Endothelial cell of umbilical vein (primary cell): Measurements from ENCODE around the gene AIF1.

Experiments used
- CTCF ChIP-seq, 2 donors: IDR thresholded peaks; 1 replicate in 1 of 2; 2 replicates in 1 of 2; pipeline ENCODE4 v1.5.1; 2011; ENCODE audit warnings: low read length in 2 of 2, mild to moderate bottlenecking in 2 of 2, moderate library complexity in 2 of 2, control low read depth in 1 of 2, inconsistent platforms in 1 of 2, low read depth in 1 of 2; ENCODE audit not compliant: insufficient read depth in 1 of 2; ENCODE audit errors: extremely low read depth in 1 of 2
- FOS ChIP-seq: IDR thresholded peaks from 2 replicates; pipeline ENCODE4 v1.6.1; 2011; ENCODE audit warnings: mild to moderate bottlenecking, low read length, moderate library complexity, borderline replicate concordance; ENCODE audit not compliant: insufficient read depth
- MAX ChIP-seq: IDR thresholded peaks from 2 replicates; pipeline ENCODE4 v1.6.1; 2011; ENCODE audit not compliant: insufficient read depth, insufficient read length
- MYC ChIP-seq: IDR thresholded peaks from one replicate; pipeline ENCODE4 v1.6.1; 2011; ENCODE audit warnings: mild to moderate bottlenecking, low read depth, low read length
- POLR2A ChIP-seq: IDR thresholded peaks from 2 replicates; pipeline ENCODE4 v1.6.1; 2012; ENCODE audit warnings: low read depth, mild to moderate bottlenecking, control low read depth, low read length
- POLR2AphosphoS5 ChIP-seq: IDR thresholded peaks from 2 replicates; pipeline ENCODE4 v1.6.1; 2012; ENCODE audit warnings: low read depth, mild to moderate bottlenecking, control low read depth, low read length, moderate library complexity; ENCODE audit not compliant: insufficient read depth

DNA sequence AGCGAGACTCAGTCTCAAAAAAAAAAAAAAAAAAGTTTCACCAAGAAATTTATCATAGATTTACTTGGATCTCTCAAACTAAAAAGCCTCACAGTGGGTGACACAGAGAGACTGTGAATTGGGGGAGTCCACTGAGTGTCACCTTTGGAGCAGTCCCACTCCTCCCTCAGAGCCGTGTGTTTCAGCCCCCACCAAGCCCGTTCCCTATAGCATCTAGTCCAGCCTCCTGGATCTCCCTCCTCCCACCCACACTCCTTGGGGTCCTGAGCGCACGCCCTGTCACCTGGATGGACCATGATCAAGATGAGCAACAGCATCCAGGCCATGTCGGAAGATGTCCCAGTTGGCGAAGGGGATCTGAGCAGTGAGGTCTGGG is 22.6 kb upstream of the AIF1 start:
- TF ChIP-seq CTCF (IDR thresholded peaks at IDR 0.05; ENCODE audit: extremely low read depth in 1 of 2, insufficient read depth in 1 of 2, low read depth in 1 of 2, low read length in 2 of 2) (no peak), POLR2A (no peak), POLR2AphosphoS5 (no peak), MAX (no peak), MYC (no peak), FOS (no peak)
